Measurements from ENCODE around the gene ERLIN1.

DNA sequence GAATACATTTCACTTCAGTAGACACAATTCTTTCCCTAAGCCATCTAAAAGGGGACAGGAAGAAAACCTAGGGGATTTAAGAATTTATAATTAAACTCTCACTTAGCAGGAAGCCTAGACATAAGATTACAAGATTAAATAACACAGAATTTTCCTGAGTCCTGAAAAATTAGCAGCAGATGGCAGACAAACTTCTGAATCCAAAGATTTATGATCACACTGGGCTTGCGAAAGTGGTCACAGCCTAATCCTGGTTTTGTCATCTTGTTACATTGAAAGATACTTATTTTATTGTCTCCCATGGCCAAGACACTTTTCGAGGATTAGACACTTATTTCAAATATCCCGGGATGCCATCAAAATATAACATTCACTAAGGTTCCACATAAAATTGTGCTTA is 2.9 kb downstream of the ERLIN1 start:
- no peak for TF ChIP-seq CTCF (conservative IDR thresholded peaks at IDR 0.05; ENCODE audit: low read depth, low read length)
- no peak for TF ChIP-seq EZH2 (IDR thresholded peaks at IDR 0.05; ENCODE audit: low read length, unreplicated experiment)
